PC-3 (cell line): Measurements from ENCODE around the gene ZNF808.

Experiments used
- EZH2 ChIP-seq: fragments of 300-600 bp; sonication (generic); IDR thresholded peaks from one replicate; pipeline ENCODE4 v1.6.1; 2017; ENCODE audit warnings: antibody characterized with exemption, mild to moderate bottlenecking, low read length; ENCODE audit not compliant: unreplicated experiment
- EZH2phosphoT487 ChIP-seq: fragments of 300-600 bp; sonication (generic); IDR thresholded peaks from 2 replicates; pipeline ENCODE4 v1.6.1; 2018; ENCODE audit warnings: mild to moderate bottlenecking, antibody characterized with exemption, low read length, borderline replicate concordance
- TF ChIP-seq, protein P1 (sequence below): fragments of 300-600 bp; sonication (generic); conservative IDR thresholded peaks from 2 replicates; pipeline ENCODE4 v1.5.1; 2017; ENCODE audit warnings: antibody characterized with exemption, low read depth, mild to moderate bottlenecking, low read length

DNA sequence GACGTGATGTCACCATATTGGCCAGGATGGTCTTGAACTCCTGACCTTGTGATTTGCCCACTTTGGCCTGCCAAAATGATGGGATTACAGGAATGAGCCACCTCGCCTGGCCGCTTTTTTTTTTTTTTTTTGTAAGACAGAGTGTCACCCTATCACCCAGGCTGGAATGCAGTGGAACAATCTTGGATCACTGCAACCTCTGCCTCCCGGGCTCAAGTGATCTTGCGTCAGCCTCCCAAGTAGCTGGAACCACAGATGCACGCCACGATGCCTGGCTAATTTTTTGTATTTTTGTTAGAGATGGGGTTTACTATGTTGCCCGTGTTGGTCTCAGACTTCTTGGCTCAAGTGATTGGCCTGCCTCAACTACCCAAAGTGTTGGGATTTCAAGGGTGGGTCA, 28.9 kb upstream of the ZNF808 start:
- TF ChIP-seq EZH2 (no peak), EZH2phosphoT487 (no peak)
- TF ChIP-seq, protein P1, sequence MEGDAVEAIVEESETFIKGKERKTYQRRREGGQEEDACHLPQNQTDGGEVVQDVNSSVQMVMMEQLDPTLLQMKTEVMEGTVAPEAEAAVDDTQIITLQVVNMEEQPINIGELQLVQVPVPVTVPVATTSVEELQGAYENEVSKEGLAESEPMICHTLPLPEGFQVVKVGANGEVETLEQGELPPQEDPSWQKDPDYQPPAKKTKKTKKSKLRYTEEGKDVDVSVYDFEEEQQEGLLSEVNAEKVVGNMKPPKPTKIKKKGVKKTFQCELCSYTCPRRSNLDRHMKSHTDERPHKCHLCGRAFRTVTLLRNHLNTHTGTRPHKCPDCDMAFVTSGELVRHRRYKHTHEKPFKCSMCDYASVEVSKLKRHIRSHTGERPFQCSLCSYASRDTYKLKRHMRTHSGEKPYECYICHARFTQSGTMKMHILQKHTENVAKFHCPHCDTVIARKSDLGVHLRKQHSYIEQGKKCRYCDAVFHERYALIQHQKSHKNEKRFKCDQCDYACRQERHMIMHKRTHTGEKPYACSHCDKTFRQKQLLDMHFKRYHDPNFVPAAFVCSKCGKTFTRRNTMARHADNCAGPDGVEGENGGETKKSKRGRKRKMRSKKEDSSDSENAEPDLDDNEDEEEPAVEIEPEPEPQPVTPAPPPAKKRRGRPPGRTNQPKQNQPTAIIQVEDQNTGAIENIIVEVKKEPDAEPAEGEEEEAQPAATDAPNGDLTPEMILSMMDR: no peak
